ENCODE measurements around the gene MIAT.

Gene MIAT

DNA sequence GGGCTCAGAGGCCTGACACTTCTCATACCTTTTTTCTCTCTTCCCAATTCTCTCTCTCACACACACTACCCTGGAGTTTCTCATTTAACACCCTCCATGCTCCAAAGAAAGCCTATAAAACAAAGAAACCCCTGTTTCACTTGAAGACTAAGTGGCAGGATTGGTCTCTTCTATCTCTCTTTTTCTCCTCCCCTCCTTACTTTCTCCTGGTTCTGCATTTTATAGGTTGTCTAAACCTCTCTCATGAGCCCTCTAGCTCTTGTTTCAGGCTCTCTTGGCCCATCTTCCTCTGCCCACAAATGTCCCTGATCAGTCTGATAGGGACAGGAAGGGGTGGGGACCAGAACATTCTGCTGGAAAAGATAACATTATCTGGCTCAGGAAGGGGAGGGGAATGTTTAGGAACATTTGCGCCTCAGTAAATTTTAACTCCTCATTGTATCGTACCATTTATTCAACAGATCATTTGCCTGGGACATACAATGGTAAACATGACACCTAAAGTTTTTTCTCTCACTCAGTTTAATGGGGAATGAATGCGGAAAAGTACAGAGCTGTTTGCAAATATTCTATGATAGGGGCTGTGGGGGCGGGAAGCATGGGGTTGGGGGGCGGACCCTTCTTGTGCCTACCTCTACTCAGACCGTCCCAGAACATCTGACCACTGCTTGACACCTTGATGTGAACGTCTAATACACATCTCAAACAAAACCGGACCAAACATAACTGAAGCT is 24.8 kb upstream of the MIAT start:
- DNase-seq (ENCODE audit: low spot score) = no peak

- no peak for DNase-seq (ENCODE audit: low spot score)
Observed at GRCh38 chr22:26634189-26634588, 23.2 kb upstream of the MIAT start.

- DNase-seq (ENCODE audit: low spot score) = no peak
Observed at GRCh38 chr22:26635117-26635516, 22.3 kb upstream of the MIAT start.

DNA sequence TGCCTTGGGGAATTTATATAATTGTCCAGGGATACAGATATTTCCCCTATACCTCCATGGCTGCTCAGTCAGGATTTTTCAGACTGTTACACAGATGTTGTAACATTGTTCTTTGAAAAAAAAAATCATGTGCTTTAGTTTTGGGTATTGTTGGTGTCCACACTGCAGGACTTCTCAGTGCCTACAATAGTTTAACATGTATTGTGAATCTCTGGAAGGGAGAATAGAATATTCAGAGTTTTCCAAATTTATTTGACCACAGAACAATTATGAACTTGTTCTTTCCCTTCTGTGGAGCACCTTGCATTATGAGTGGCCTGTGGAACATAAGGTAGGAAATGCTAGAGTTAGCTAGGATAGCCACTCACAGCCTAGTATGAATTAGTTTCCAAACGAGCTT is 21.1 kb upstream of the MIAT start:
- no peak for DNase-seq (ENCODE audit: low spot score)

DNA sequence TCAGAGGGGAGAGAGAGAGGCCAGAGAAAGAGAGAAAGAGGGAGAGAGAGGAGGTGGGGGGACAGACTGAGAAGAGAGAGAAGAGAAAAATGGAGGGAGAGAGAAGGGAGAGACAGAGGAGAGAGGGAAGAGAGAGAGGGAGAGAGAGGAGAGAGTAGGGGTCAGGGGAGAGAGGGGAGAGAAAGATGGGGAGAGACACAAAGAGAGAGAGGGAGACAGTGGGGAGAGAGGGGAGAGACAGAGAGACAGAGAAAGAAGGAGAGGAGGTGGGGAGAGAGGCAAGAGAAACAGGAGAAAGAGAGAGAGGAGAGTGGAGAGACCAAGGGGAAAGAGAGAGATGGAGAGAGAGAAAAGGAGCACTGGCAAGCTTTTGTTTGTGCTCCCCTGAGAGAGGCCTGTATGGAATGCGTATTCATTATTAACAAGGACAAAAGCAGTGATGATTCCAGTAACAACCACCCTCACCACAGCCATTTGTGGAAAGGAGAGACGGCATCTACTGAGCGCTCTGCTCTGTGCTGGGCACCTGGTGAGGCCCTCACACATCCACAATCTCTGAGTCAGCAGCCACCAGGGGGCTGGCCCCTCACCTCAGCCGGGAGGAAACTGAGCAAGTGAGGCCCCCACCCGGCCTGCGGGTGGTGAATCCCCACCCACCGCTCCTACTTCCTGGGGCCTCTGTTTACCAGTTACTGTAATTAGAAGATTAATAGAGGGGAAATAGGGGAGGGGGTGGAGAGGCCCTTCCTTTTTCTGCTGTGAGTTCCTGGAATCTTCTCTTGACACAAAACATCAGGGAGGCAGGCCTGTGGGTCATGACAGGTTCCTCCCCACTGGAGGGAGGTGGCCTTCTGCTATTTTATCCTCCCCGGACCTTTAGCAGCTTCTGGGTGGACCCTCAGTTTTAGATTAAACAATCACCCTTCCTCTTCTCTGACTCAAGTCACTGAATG is 14.6 kb upstream of the MIAT start:
- no peak for DNase-seq (ENCODE audit: low spot score)

DNA sequence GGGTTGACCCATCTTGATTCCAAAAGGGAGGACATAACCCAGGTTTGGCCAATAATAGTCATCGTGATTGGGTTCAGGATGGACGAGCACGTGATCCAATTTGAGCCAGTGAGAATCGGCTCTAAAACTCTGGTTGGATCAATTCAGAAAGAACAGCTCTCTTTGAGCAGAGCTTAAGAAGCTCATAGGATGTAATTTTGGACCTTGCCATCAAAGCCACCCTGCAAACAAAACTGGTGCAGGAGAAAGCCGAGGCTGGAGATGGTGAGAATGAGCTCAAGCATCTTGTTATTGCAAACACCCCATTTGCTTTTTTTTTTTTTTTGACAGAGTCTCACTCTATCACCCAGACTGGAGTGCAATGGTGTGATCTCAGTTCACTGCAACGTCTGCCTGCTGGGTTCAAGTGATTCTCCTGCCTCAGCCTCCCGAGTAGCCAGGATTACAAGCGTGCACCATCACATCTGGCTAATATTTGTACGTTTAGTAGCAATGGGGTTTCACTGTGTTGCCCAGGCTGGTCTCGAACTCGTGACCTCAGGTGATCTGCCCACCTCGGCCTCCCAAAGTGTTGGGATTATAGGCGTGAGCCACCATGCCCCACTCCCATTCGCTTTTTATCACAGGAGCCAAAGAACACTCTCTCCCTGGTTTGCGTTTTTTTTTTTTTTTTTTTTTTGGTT is 13.8 kb upstream of the MIAT start:
- no peak for DNase-seq (ENCODE audit: low spot score)

GRCh38 chr22:26646158-26646557 is 11.2 kb upstream of the MIAT start:
- DNase-seq (ENCODE audit: low spot score) = no peak

DNA sequence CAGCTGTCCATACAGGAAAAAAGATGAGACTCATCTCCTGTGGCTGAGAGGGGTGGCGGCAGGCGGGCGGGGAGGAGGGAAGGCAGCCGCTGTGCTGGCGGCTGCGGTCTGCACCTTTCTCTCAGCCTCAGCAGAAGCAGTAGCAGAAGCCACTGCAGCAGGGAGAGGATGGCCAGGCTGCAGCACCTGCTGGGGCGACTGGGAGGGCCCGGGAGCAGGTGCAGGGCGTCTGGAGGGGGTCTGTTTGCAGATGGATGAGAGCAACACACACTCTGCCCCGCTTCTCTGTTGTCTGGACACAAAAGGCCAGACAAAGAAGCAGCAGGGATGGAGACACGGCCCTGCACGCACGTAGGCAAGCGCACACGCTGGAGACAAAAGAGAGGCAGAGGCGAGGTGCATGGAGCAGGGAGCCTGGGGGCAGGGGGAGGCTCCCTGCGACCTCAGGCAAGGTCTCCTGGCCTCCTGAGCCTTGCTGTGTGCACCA is 9.3 kb upstream of the MIAT start:
- no peak for DNase-seq (ENCODE audit: low spot score)

GRCh38 chr22:26648528-26649388 is 8.6 kb upstream of the MIAT start:
- DNase-seq (ENCODE audit: low spot score) = no peak

GRCh38 chr22:26650722-26651421 is 6.5 kb upstream of the MIAT start:
- no peak for DNase-seq (ENCODE audit: low spot score)

- no peak for DNase-seq (ENCODE audit: low spot score)
Observed at GRCh38 chr22:26651815-26652214, 5.6 kb upstream of the MIAT start.

GRCh38 chr22:26658161-26658560 is 773 bp downstream of the MIAT start:
- no peak for DNase-seq (ENCODE audit: low spot score)

DNA sequence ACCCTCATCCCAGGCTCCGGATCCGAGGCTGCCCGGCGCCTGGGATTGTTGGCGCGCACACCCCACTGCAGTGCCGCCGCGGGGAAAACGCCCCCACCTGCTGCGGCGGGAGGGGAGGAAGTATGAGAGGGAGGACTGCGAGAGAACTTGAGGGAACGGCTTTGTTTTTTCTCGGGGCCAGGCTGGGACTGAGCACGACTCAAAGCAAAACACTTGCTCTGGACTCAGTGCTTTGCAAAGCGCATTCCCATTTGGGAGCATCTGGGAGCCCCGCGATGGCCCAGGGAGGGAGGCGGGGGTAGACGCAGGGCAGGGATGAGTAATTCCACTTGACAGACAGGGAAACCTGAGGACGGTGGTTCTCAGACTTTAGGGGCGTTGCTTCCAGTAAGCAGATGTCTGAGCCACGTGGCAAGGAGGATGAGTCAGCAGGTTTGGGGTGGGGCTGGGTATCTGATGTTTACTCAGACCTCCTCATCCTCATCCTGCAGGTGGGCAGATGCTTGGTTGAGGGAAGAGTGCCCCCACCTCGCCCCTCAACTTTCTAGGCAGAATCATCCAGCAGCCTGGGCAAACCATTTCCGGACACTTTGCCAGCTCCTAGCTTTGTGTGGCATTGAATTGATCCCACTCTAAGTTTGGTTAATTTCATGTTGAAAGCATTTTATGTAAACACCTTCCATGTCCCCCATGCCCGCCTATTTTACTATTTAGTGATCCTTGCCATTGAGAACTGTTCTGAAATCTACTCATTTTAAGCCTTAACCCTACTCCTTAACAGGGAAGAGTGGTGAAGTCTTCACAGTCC is 1.5 kb downstream of the MIAT start:
- no peak for DNase-seq (ENCODE audit: low spot score)

GRCh38 chr22:26660356-26660755 is 3.0 kb downstream of the MIAT start:
- no peak for DNase-seq (ENCODE audit: low spot score)

- DNase-seq (ENCODE audit: low spot score) = no peak
Observed at GRCh38 chr22:26660961-26661578, 3.7 kb downstream of the MIAT start.

- no peak for DNase-seq (ENCODE audit: low spot score)
Observed at GRCh38 chr22:26662160-26662559, 4.8 kb downstream of the MIAT start.

DNA sequence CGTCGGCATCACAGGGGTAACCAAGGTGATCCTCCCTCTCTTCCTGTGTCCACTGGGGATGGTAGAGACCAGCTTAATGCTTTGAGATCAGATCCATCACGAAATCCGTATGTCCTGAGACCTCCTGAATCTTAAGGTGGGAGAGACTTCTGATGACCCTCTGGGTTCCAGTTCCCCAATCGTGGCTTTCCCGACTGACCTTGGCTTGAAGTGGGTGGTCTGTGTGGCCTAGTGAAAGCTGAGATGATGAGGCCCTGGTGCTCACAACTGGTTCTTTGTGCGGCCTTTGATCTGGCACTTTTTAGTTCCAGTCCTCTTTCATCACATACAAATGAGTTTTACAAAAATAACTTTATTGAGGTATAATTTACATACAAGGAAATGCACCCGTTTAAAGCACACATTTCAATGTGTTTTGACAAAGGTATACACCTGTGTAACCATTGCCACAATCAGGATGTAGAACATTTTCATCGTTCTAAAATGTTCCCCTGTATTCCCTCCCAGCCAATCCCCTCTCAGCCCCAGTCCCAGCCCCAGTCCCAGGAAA is 6.1 kb downstream of the MIAT start:
- DNase-seq (ENCODE audit: low spot score) = no peak

DNA sequence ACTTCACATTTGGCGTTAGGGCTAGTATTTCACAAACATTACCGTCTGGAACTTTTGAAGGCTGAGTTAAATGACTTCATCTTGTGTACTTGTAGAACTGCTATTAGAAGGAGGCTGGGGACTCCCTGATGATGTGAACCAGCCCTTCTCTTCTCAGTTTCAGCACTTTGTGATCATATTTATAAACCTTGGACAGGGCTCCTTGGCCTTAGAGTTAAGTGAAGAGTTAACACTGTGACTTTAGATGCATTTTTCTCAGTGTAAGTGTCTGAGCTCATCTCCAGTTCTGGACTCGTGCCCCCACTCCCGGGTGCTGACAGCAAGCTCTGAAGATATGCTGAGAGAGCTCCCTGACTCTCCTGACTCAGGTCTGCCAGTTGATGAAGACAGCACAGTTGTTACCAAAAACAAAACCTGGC is 8.4 kb downstream of the MIAT start:
- no peak for DNase-seq (ENCODE audit: low spot score)

DNA sequence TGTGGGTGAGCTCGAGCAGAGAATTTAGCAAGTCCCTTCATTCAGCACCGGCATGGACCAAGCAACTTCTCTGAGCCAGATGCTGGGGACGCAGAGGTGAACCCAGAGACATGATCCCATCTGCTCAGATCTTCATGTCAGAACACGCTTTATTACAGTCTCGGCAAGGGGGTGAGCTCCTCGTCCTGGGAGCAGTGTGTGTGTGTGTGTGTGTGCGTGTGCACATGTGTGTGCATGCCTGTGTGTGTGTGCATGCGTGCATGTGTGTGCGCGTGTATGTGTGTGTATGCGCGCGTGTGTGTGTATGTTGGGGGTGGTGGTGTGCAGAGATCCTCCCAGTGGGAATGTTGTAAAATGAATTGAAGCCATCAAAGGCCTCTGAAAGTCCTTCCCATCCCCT is 9.8 kb downstream of the MIAT start:
- no peak for DNase-seq (ENCODE audit: low spot score)

Data from left forelimb (tissue), 1 donor.